Mononuclear cell (primary cell): Measurements from ENCODE around the gene ADPRHL1. TPM values are rescaled to one million over a fixed set of nuclear protein-coding genes. Genes with fewer than 3 reads are reported as not detected.

Source experiments
- H3K27me3 ChIP-seq: 2 replicates; pipeline ENCODE4 v1.6.0; 2011; ENCODE audit warnings: low read length, control low read depth; ENCODE audit not compliant: insufficient read depth
- H3K4me1 ChIP-seq: 2 replicates; pipeline ENCODE4 v1.5.1; 2011; ENCODE audit warnings: mild to moderate bottlenecking, low read length, control low read depth; ENCODE audit not compliant: insufficient read depth
- H3K4me3 ChIP-seq: 2 replicates; pipeline ENCODE4 v1.5.1; 2011; ENCODE audit warnings: mild to moderate bottlenecking, low read length, moderate library complexity
- H3K9me3 ChIP-seq: 2 replicates; pipeline ENCODE4 v1.5.1; 2011; ENCODE audit warnings: low read depth, mild to moderate bottlenecking, control low read depth, low read length
- total RNA-seq: library from RNA; depleted of rRNA; stranded (reverse); fragments of >200 nt; gene quantifications from one replicate; pipeline ENCODE4 v1.2.3, GENCODE V29; 2012

ADPRHL1 gene
- total RNA-seq, 1 donor: 0.52 TPM

DNA sequence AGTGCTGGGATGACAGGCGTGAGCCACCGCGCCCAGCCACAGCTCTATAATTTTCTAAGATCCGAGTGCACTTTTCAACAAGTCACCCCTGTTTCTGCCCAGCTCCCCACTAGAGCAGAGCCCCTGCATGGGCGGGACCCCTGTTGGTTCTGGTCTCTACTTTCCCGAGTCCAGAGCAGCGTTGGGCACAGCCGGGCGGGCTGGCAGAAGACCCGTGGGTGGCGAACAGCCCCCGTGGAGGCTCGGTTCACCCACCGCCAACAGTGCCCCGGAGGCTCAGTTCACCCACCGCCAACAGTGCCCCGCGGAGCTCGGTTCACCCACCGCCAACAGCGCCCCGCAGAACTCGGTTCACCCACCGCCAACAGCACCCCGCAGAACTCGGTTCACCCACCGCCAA lies 40.8 kb downstream of the ADPRHL1 start:
- no peaks in the 10 kb centered on the region for H3K27me3 ChIP-seq

DNA sequence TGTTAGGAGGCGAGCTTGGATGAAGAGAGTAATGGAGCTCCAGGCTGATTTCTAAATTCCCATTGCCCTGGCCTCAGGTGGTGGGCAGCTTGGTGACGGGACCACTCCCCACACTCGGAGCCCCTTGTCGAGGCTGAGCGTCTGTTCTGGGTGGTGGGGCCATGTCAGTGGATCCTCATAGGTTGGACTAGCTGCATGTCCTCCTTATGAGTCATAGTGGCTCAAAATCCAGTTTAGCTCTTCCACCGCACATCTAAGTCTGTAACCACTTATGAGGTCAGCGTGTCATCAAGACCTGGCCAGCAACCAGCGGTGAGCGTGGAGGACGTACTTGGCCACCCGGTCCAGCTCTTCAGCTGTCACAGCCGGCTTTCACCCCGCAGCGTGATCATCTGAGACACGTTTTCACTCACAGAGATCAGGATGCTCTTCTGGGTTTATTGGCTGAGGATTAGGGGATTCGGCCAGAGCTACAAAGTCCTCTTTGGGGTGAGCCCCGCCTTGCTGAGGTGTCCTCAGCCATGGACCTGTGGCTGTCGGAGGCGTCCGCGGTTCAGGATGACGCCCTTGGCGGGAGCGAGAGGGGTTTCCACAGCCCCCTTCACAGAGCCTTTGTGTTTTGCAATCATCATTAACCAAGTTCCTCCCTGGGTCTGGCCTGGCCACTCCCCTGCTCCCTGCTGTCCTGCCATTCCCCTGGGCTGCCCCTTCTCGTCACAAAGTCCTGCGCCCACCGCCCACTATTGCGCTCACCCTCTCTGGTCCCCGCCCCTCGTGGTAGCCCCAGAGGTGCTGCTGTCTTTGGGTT lies 41.9 kb downstream of the ADPRHL1 start:
- Histone ChIP-seq H3K4me1 (peaks cover 7% of the 10 kb centered on the region), H3K4me3 (no peak overlapping the region), H3K9me3 (no peaks in the 10 kb centered on the region), H3K27me3 (no peaks in the 10 kb centered on the region)

More for the DNA sequence above, 40.8 kb downstream of the ADPRHL1 start:
- H3K4me1 ChIP-seq: peaks cover 7% of the 10 kb centered on the region
- no peaks in the 10 kb centered on the region for H3K9me3 ChIP-seq
- no peak overlapping the region for H3K4me3 ChIP-seq

DNA sequence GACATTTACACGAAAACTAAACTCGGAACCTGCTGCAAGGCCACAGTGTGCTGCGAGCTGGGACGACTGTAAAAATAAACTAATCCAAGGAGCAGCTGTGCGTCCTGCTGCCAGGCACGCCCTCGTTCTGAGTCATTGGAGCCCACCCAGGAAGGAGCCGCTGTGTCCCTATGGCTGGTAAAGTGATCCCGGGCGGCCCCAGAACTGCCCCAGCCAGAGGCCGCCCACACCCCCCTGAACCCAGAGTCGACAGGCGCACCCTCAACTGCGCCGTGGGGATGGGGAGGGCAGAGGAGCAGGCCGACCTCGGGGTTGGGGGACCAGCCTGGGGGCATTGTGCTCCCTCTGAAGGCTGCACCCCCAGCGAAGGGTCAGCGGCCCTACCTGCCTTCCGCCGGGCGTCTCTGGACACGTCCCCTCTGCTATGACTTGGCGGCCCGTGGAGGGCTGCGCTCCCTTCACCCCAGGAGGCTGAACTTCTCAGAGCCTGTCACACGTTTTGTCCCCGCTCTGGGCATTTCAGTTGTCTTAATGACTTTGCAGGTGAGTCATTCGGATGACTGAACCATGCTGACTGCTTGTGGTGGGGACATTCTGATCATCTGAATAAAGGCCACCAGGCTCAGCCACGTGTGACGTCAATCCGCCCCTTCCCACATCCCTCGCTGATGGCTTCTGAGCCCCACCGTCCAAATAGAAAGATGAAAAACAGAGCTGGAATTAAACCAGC lies 42.7 kb downstream of the ADPRHL1 start:
- Histone ChIP-seq H3K4me3 (no peak overlapping the region), H3K4me1 (peaks cover 7% of the 10 kb centered on the region), H3K9me3 (no peaks in the 10 kb centered on the region), H3K27me3 (no peaks in the 10 kb centered on the region)

DNA sequence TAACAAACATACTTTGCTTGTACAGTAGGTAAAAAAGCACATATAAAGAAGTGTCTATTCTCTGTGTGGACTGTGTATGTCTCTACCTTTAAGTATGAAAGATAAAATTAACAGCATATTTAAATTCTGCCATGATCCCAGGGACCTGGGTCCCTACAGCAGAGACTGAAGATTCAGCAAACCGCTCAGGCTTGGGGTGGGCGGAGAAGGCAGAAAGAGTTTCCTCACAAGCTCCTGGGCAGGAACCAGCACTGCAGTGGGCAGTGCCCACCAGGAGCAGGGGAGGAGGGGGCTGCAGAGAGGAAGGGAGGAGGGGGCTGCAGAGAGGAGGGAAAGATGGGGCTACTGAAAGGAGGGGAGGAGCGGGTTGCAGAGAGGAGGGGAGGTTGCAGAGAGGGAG lies 44.7 kb downstream of the ADPRHL1 start:
- peaks cover 7% of the 10 kb centered on the region for H3K4me1 ChIP-seq
- no peaks in the 10 kb centered on the region for H3K27me3 ChIP-seq
- H3K9me3 ChIP-seq: no peaks in the 10 kb centered on the region
- H3K4me3 ChIP-seq: no peak overlapping the region

DNA sequence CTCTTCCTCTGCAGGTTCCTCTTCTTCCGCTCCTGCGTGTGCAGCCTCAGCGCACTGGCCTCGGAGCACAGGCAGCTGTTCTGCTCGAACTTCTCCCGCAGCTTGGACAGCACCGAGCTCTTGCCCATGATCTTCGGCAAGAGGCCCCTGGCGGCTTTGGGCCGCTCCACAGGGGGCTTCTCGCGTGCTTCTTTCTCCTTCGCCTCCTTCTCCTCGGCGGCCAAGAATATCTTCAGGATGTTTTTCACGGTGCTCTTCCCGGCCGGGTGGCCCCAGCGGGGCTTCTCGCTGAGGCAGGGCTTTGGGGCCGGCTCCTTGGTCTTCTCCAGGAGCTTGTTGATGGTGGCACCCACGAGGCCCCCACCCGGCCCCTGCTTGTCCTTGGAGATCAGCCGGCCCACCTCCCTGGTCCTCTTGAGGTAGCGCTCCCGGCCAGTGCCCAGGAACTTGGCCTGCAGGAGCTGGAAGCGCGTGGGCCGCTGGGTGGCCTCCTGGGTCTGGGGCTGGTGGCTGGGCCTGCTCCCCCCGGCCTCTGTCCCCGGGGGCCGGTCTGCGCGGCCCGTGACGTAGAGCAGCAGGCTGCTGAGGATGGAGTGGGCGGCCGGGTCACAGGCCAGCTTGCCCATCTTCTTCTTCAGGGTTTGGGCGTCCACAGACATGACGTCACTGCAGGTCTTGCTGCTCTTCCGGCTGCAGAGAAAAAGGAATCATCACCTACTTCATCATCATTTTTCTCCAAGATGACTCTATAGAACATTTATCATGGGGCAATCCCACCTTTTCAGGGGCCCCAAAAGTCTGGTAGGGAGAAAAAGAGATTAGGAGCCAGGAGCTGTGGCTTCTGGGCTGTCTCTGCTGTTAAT lies 45.5 kb downstream of the ADPRHL1 start:
- H3K9me3 ChIP-seq: no peaks in the 10 kb centered on the region
- no peaks in the 10 kb centered on the region for H3K27me3 ChIP-seq
- no peak overlapping the region for H3K4me3 ChIP-seq
- H3K4me1 ChIP-seq: peaks cover 7% of the 10 kb centered on the region

DNA sequence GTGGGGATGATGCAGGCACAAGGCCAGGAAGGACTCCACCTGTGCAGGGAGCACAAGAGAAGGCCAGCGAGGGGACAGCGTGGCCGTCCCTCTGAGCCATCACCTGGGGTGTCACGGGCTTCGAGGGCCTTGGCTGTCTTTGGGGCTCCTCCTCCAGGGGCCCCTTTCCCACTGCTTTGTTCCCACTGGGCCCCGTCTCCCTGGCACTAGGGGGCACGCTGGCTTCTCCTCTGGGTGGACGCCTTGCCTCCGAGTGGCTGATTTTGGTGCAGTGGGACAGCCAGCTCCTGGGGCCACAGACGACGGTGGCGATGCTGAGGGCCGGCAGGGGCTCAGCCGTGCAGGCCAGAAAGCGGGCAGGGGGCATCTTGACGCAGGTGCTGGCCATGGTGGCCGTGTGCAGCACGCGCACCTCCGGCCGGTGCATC lies 46.2 kb downstream of the ADPRHL1 start:
- H3K27me3 ChIP-seq: no peaks in the 10 kb centered on the region
- peaks cover 7% of the 10 kb centered on the region for H3K4me1 ChIP-seq
- H3K4me3 ChIP-seq: no peak overlapping the region
- no peaks in the 10 kb centered on the region for H3K9me3 ChIP-seq

DNA sequence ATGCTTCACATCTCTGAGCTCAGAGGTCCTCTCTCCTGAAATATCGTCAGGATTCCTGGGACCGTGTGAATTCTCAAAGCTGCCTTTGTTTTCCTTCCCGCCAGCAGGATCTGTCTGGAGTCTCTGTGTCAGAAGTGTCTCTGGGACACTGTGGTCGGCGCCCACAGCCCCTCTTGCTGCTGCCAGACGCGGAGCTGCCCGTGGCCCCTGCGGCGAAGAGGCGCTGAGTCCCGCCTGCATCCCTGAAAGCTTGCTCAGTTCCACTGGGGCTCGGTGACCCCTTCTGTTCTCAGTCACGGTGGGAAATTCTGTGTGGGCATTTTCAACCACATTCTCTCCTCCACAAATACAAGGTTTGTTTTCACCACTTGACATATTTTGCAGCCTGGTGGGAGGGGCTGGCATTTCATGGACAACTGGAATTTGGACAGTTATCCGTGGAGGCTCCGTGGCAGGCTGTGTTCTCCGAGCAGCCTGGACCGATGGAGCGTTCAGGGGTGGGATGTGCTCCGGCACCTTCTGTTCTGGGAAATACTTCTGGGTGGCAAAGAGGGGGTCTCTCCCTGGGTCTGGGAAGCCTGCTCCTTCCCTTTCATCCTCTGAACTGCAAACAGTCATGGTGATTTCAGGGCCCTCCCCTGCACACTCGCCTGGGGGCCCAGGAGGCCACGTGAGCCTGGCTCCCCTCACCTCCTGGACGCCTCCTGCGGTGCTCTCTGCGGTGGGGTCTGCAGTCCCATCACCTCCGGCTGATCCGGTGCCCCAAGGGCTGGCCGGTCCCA lies 46.8 kb downstream of the ADPRHL1 start:
- no peak overlapping the region for H3K4me3 ChIP-seq
- H3K27me3 ChIP-seq: no peaks in the 10 kb centered on the region
- no peaks in the 10 kb centered on the region for H3K9me3 ChIP-seq
- H3K4me1 ChIP-seq: peaks cover 7% of the 10 kb centered on the region

DNA sequence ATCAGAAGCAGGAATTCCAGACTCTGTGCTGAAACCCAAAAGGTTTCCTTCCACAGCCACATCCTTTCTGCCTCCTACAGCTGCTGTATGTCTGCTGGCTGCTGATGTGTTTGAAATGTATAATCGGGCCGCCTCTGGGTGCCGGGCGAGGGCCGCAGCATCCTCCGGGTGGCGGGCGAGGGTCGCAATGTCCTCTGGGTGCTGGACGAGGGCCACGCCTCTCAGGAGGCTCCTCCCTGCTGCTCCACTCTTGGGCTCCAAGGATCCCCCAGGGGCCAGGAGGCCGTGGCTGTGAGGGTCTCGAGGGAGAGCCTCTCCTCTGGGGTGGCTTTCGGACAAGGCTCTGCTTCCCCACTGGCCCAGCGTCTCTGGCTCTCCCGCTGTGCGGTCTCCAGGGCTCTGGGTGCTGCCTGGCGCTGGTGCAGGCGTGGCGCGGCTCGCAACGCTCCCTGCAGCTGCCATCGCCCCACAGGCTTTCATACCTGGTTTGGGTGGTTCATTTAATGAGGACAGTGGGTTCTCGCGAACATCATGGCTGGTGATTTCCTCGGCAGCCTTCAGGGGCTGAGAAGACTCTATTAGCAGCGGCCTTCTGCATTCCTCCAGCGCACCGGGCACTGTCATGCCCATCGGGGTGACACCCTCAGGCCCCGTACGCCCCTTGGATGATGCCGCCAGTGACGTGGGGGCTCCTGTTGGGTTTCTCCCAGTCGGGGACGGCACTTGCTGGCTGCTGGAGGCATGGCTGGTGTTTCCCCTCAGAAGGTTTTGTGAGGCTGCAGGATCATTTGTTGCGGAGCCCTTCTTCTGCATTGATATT lies 47.6 kb downstream of the ADPRHL1 start:
- Histone ChIP-seq H3K4me3 (no peak overlapping the region), H3K27me3 (no peaks in the 10 kb centered on the region), H3K9me3 (no peaks in the 10 kb centered on the region), H3K4me1 (peaks cover 7% of the 10 kb centered on the region)

DNA sequence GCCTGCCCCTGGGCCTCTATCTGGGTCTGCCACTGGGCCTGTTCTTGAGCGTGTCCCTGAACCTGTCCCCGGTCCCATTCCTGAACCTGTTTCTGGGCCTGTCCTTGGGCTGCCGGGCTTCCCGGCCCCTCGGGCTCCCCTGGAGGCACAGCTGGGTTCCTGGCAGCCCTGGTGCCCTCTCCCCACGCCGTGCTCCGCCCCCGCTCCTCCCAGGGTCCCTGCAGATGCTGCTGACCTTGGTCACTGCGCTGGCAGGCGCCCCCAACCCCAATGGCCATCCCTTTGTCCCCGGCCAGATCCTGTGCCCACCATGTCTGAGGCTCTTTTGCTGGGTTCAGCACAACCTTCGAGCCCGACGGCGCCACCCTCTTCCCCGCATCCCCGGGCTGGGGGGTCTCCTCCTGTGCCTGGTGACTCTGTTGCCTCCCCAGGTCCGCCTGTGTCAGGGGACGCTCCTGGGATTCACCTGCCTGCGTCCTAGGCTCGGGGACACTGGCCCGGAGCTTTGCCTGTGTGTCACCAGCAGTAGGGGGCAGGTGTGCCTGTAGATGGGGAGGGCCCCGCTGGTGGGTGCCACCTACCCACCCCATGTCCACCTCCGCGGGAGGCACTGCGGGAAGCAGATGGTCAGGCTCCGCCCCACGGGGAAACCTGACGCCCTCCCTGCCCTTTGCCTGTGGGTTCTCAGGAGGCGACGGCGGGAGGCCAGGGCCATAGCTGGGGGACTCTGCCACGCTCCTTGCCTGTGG lies 48.4 kb downstream of the ADPRHL1 start:
- H3K27me3 ChIP-seq: no peaks in the 10 kb centered on the region
- H3K4me1 ChIP-seq: peaks cover 2% of the 10 kb centered on the region
- H3K9me3 ChIP-seq: no peaks in the 10 kb centered on the region
- H3K4me3 ChIP-seq: no peak overlapping the region

DNA sequence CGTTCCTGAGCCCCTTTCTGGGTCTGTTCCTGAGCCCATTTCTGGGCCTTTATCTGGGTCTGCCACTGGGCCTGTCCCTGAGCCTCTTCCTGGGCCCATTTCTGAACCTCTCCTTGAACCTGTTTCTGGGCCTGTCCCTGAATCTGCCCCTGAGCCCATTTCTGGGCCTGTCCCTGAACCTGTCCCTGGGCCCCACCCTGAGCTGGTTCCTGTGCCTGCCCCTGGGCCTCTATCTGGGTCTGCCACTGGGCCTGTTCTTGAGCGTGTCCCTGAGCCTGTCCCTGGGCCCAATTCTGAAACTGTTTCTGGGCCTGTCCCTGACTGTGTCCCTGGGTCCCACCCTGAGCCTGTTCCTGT lies 48.9 kb downstream of the ADPRHL1 start:
- no peaks in the 10 kb centered on the region for H3K27me3 ChIP-seq
- no peak overlapping the region for H3K4me3 ChIP-seq
- H3K4me1 ChIP-seq: no peaks in the 10 kb centered on the region
- H3K9me3 ChIP-seq: no peaks in the 10 kb centered on the region

DNA sequence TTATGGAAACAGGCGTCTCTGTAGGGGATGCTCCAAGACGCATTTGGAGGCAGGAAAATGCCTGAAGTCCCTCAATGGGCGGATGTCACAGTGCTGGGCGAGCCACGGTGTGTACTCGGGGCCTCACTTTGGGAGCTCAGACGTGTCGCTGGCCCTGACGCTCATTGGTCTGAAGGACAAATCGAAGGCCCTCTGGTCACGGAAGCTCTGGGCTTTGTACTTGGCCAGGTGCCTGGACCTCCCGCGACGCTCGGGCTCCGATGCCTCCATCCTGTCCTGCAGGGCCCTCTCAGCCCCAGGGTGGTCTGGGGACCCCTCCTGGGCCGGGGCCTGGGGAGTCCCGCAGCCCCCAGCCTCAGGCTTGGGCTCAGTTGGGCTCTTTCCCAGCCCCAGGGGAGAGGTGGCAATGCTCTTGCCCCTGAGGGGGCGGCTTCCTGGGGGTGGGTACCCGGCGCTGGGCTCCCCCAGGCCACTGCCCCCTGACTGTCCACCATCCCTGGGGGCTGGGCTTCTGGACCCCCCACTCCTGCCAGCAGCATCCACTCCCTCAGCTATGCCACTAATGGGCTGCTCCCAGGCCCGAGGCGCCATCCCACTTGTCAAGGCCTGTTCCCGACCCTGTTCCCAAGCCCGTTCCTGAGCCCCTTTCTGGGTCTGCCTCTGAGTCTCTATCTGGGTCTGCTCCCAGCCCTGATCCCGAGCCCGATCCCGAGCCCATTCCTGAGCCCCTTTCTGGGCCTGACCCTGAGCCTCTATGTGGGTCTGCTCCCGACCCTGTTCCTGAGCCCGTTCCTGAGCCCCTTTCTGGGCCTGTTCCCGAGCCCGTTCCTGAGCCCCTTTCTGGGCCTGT lies 49.8 kb downstream of the ADPRHL1 start:
- no peak overlapping the region for H3K4me3 ChIP-seq
- H3K9me3 ChIP-seq: no peaks in the 10 kb centered on the region

DNA sequence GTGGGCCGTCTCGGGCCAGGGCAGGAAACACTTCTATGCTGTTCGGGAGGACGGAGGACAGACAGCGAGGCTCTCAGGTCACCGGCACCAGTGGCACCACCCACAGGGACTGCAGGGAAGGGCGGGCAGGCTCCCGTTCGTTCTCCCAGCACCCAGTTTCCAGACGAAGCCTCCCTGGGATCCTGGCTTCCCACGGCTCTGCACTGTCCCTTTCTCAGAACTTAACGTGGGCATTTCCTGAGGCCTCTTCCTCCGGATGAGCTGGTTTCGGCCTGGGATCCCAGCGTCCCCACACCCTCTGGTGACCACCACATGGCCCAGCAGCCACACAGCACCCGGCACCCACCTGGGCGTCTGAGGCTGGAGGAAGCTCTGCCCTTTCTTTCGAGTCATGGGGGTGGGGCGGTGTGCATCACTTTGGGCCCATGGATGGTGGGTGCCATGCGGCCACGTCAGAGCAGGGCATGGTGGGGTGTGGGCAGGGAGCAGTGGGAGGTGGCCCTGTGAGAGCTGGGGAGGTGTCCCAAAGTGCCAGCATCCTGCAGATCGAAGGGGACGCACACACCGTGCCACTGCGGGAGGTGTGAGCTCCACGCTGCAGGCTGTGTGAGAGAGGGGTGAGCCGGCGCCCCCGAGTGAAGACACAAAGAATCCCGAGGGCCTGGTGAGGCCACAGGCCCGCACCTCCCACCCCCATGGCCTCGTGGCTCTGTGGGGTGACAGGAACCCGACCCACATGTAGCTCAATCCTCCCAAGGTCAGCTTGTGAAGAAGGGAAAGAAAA lies 50.6 kb downstream of the ADPRHL1 start:
- no peaks in the 10 kb centered on the region for H3K9me3 ChIP-seq

More for the DNA sequence above, 49.8 kb downstream of the ADPRHL1 start:
- Histone ChIP-seq H3K4me1 (no peaks in the 10 kb centered on the region), H3K27me3 (no peaks in the 10 kb centered on the region)

More for the DNA sequence above, 50.6 kb downstream of the ADPRHL1 start:
- Histone ChIP-seq H3K4me3 (no peak overlapping the region), H3K4me1 (no peaks in the 10 kb centered on the region), H3K27me3 (no peaks in the 10 kb centered on the region)
